Loucy (cell line): Measurements from ENCODE around the gene EBF3.

Experiments
- H2AFZ ChIP-seq: fragments of 200-600 bp; sonication (generic); 2 replicates; pipeline ENCODE4 v1.6.0; 2016; ENCODE audit warnings: antibody characterized with exemption, mild to moderate bottlenecking, low read length, moderate library complexity
- H3F3A ChIP-seq: fragments of 200-600 bp; 2 replicates; pipeline ENCODE4 v1.6.0; 2016; ENCODE audit warnings: antibody characterized with exemption, low read depth, mild to moderate bottlenecking
- H3K27me3 ChIP-seq: fragments of 200-600 bp; sonication (generic); 2 replicates; pipeline ENCODE4 v1.6.1; 2014; ENCODE audit warnings: low read length, mild to moderate bottlenecking; ENCODE audit not compliant: insufficient read depth, poor library complexity, severe bottlenecking
- H3K36me3 ChIP-seq: fragments of 200-600 bp; sonication (generic); 2 replicates; pipeline ENCODE4 v1.6.1; 2016; ENCODE audit warnings: low read length; ENCODE audit not compliant: insufficient read depth
- H3K4me1 ChIP-seq: fragments of 200-600 bp; sonication (generic); 2 replicates; pipeline ENCODE4 v1.5.1; 2014; ENCODE audit warnings: low read length, mild to moderate bottlenecking; ENCODE audit not compliant: insufficient read depth, poor library complexity, severe bottlenecking
- H3K4me2 ChIP-seq: fragments of 200-600 bp; sonication (generic); 2 replicates; pipeline ENCODE4 v1.6.0; 2014; ENCODE audit warnings: antibody characterized with exemption, low read length, low read depth, mild to moderate bottlenecking; ENCODE audit not compliant: poor library complexity, severe bottlenecking
- H3K4me3 ChIP-seq: fragments of 200-600 bp; sonication (generic); 2 replicates; pipeline ENCODE4 v1.5.1; 2014; ENCODE audit warnings: low read length, mild to moderate bottlenecking, mixed read lengths; ENCODE audit not compliant: poor library complexity, severe bottlenecking
- H3K79me2 ChIP-seq: fragments of 200-600 bp; sonication (generic); 2 replicates; pipeline ENCODE4 v1.6.1; 2014; ENCODE audit warnings: low read length; ENCODE audit not compliant: insufficient read depth
- H3K9ac ChIP-seq: fragments of 200-600 bp; sonication (generic); 2 replicates; pipeline ENCODE4 v1.6.0; 2014; ENCODE audit warnings: mild to moderate bottlenecking, low read depth, low read length, moderate library complexity; ENCODE audit not compliant: poor library complexity, severe bottlenecking
- H3K9me2 ChIP-seq: fragments of 200-600 bp; sonication (generic); replicated peaks from 2 replicates; pipeline ENCODE4 v1.6.1; 2016; ENCODE audit warnings: low read depth, low read length, mixed read lengths
- H3K9me3 ChIP-seq: fragments of 200-600 bp; sonication (generic); 2 replicates; pipeline ENCODE4 v1.6.1; 2014; ENCODE audit warnings: mild to moderate bottlenecking, antibody characterized with exemption, low read length, low read depth; ENCODE audit not compliant: insufficient read depth
- H4K20me1 ChIP-seq: fragments of 200-600 bp; sonication (generic); 2 replicates; pipeline ENCODE4 v1.6.0; 2014; ENCODE audit warnings: antibody characterized with exemption, low read length, mild to moderate bottlenecking; ENCODE audit not compliant: insufficient read depth, poor library complexity, severe bottlenecking
- CTCF ChIP-seq: fragments of 200-600 bp; sonication (generic); conservative IDR thresholded peaks from 2 replicates; pipeline ENCODE4 v1.5.1; 2014; ENCODE audit warnings: mild to moderate bottlenecking, antibody characterized with exemption, low read length
- EZH2phosphoT487 ChIP-seq: fragments of 200-600 bp; IDR thresholded peaks from 2 replicates; pipeline ENCODE4 v1.6.1; 2018; ENCODE audit warnings: antibody characterized with exemption, mild to moderate bottlenecking, moderate library complexity, borderline replicate concordance

Gene EBF3

GRCh38 chr10:129833994-129834739 is 129.9 kb downstream of the EBF3 start:
- Histone ChIP-seq H3K4me2 (no peak overlapping the region), H3K4me3 (no peak overlapping the region), H3K4me1 (no peaks in the 10 kb centered on the region), H3K36me3 (no peaks in the 10 kb centered on the region), H3K79me2 (no peaks in the 10 kb centered on the region), H3K9me3 (no peaks in the 10 kb centered on the region), H3K9ac (no peak overlapping the region), H4K20me1 (no peaks in the 10 kb centered on the region), H3K9me2 (no peaks in the 10 kb centered on the region), H2AFZ (no peak overlapping the region), H3K27me3 (no peaks in the 10 kb centered on the region), H3F3A (no peaks in the 10 kb centered on the region)
- TF ChIP-seq CTCF (no peak), EZH2phosphoT487 (no peak)

- Histone ChIP-seq H3F3A (no peaks in the 10 kb centered on the region), H2AFZ (no peak overlapping the region), H3K9me3 (no peaks in the 10 kb centered on the region), H3K4me2 (no peak overlapping the region), H3K36me3 (no peaks in the 10 kb centered on the region), H3K9ac (no peak overlapping the region), H3K79me2 (no peaks in the 10 kb centered on the region), H3K27me3 (no peaks in the 10 kb centered on the region), H4K20me1 (no peaks in the 10 kb centered on the region), H3K9me2 (no peaks in the 10 kb centered on the region), H3K4me3 (no peak overlapping the region), H3K4me1 (no peaks in the 10 kb centered on the region)
- TF ChIP-seq EZH2phosphoT487 (no peak), CTCF (no peak)
Observed at GRCh38 chr10:129833468-129833950, 130.6 kb downstream of the EBF3 start.

- Histone ChIP-seq H4K20me1 (no peaks in the 10 kb centered on the region), H3K9ac (no peak overlapping the region)
Observed at GRCh38 chr10:129832573-129833467, 131.3 kb downstream of the EBF3 start.

More at GRCh38 chr10:129832573-129833467, 131.3 kb downstream of the EBF3 start:
- Histone ChIP-seq H3K9me3 (no peaks in the 10 kb centered on the region), H3K4me1 (no peaks in the 10 kb centered on the region), H3K36me3 (no peaks in the 10 kb centered on the region), H3K4me2 (no peak overlapping the region), H3K27me3 (no peaks in the 10 kb centered on the region), H3K79me2 (no peaks in the 10 kb centered on the region), H3K4me3 (no peak overlapping the region), H2AFZ (no peak overlapping the region), H3K9me2 (no peaks in the 10 kb centered on the region), H3F3A (no peaks in the 10 kb centered on the region)
- TF ChIP-seq CTCF (no peak), EZH2phosphoT487 (no peak)
